GM18505 (cell line): ENCODE results near the gene UMAD1.

Experiments
- ATAC-seq: cut with Tn5 transposase; IDR thresholded peaks from one replicate; pipeline ENCODE4 v1.9.1; 2021; ENCODE audit not compliant: unreplicated experiment
- POLR2A ChIP-seq: IDR thresholded peaks from 4 replicates; pipeline ENCODE4 v1.6.1; 2011; ENCODE audit warnings: borderline replicate concordance; ENCODE audit not compliant: insufficient read depth, insufficient read length; ENCODE audit errors: extremely low read depth

Gene UMAD1

DNA sequence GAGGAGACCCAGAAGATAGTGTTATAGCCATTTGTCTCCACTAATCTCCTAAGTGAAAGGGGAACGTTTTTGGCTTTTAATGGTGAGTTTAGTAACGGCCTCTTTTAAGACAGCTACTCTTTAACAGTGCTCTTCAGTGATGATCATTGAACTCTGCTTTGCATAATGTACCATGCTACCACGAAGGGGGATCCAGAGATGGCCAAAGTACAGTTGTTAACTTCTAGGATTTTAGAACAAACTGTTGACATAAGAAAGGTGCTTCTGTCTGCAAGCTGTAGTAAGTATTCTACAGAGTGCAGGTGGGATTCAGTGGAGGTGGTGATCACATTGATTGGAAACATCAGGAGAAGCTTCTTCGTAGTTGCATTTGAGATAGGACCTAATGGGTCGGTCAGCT is 192.0 kb downstream of the UMAD1 start:
- ATAC-seq = no peak
- no peak for TF ChIP-seq POLR2A

- no peak for ATAC-seq
- no peak for TF ChIP-seq POLR2A
Observed at GRCh38 chr7:7834761-7835160, 194.2 kb downstream of the UMAD1 start.

- TF ChIP-seq POLR2A = no peak
Observed at GRCh38 chr7:7841027-7841426, 200.5 kb downstream of the UMAD1 start.

DNA sequence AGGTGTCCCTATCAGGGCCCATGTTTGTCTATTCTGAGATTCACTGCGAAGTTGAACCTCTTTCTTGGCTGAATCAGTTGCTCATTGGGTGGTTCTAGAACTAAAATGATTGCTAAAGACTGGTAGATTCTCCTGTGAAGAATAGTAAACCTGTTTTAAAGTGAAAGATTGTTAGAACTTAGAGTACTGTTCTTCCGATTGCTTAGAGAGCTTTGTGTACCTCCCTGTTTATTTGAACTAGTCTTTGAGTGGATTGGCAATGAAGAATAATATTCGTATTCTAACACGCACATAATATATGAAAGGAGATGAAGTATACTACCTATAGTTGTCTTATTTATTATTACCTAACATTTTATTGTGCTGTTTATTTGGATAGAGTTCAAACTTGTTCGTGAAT is 202.7 kb downstream of the UMAD1 start:
- no peak for TF ChIP-seq POLR2A
- no peak for ATAC-seq

More at GRCh38 chr7:7841027-7841426, 200.5 kb downstream of the UMAD1 start:
- ATAC-seq = no peak

- no peak for ATAC-seq
- no peak for TF ChIP-seq POLR2A
Observed at GRCh38 chr7:7843972-7844371, 203.4 kb downstream of the UMAD1 start.

- ATAC-seq = no peak
- TF ChIP-seq POLR2A = no peak
Observed at GRCh38 chr7:7848246-7848645, 207.7 kb downstream of the UMAD1 start.

DNA sequence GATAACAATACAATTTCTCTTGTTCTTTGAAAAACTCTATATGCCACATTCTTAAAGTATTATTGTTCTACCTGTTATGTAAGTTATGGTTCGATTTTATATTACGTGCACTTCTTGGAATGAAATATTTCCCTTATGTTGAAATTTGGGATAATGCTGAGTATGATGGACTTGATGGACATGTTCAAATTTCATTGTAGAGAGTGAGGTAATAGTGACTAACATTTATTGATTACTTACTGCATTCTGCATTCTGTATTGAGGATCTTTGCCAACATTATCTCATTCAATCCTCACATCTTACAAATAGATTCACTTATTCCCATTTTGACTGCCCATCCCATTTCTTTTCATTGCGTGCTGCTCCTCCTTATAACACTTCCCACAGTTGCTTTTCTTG is 208.3 kb downstream of the UMAD1 start:
- TF ChIP-seq POLR2A = no peak
- ATAC-seq = no peak

- ATAC-seq = no peak
- no peak for TF ChIP-seq POLR2A
Observed at GRCh38 chr7:7850150-7850549, 209.6 kb downstream of the UMAD1 start.

- ATAC-seq = no peak
- no peak for TF ChIP-seq POLR2A
Observed at GRCh38 chr7:7851381-7851780, 210.8 kb downstream of the UMAD1 start.

DNA sequence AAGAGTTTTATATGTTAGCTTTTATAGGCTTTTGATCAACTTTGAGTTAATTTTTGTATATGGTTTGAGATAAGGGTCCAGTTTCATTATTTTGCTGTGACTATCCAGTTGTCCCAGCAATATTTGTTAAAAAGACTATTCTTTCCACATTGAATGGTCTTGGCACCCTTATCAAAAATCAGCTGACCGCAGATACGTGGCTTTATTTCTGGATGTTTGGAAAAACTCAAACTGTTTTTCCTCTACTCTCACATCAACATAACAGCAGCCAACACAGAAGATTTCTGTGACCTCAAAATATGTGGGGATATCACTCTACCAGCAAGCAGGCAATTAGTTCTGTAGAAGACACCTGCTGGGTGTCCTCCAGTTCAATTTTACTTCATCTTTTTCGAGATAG is 211.4 kb downstream of the UMAD1 start:
- no peak for ATAC-seq
- no peak for TF ChIP-seq POLR2A

DNA sequence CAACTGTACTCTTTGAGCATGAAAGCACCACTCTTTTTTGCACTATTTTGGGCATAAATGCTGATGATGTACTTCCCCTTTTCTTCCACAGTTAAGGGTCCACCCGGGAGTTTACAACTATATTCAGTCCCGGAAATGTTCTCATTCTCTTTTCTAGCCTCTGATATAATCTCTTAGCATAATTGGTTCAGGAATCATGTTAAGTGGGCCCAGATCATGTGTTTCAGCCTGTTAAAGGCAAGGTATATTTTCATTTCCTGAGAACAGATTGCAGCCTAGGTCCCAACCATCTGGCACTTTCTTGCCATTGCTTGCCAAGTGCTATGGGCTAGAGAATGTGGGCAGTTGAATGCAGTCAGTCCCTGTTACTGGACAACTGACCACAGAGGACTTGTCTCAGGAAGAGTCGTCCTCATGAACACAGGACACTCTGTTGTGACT is 216.6 kb downstream of the UMAD1 start:
- no peak for TF ChIP-seq POLR2A
- peak; percentile 65 for ATAC-seq

DNA sequence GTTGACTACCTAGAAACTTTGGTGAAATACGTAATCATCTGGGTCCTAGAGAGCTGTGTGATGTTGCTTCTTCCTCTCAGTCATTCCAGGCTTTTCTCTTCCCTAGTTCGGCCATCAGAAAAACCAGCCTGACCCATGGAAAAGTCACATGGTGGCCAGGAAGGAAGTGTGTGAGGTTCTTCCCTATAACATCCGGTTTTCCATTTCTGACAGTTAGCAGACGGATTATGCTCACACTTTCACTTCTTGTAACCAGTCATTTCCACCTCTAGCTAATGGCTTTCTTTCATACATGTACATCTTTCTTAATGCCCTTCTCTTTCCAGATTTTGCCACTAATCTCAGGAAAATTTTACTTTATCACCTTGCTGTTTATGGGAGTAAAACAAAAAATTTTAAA is 218.0 kb downstream of the UMAD1 start:
- no peak for TF ChIP-seq POLR2A
- no peak for ATAC-seq

DNA sequence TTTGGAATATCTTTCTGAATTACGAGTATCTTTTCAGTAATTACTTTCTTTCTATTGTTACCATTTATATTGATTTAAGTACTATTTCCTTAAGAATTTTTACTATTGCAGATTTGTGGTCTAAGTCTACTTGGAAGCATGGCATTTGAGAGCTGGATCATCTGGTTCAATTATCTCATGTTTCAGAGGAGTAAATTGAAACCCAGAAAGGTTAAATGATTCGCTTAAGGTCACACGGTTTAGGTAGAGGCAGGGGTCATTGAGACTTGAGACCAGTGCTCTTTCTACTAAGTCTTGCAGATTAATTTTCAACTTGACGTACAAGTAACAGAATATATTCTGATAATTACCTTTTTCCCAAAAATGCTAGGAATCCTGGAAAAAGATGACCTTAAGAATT is 218.9 kb downstream of the UMAD1 start:
- no peak for TF ChIP-seq POLR2A

DNA sequence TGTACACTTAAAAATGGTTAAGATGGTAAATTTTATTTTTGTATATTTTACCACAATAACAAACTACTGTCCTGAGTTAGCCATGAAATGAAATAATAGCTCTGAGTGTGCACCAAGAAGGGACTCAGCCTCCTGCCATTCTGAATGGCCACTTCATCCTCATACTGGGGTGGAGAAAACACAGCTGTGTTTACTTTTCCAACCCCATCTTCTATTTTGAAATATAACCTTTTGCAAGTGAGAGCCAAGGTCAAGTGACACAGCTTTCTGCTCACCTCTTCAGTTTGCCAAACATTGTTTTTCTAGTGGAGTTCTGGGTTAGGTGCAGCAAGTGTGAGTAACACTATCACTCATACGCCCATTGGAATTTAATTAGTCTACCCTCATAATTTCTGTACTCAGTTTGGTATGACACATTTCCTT is 220.7 kb downstream of the UMAD1 start:
- no peak for ATAC-seq
- no peak for TF ChIP-seq POLR2A

More for the DNA sequence above, 218.9 kb downstream of the UMAD1 start:
- ATAC-seq = no peak

DNA sequence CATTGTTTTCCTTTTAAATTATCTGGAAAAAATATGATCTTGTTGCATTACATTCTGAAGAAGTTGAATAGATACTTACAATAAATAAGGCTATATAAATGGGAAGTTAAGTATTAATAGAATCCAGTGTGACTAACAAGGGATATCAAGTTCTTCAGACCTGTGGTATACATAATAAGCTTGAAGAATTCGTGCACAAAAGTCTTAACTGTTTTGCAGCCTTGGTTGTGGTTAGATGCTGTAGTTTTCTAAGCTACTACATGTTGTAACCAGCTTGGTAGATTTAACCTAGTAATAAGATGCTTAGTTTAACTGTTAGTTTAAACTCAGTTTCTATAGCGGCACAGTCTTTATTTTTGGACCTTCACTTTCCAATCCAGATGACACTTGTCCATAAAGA is 221.8 kb downstream of the UMAD1 start:
- TF ChIP-seq POLR2A = no peak
- no peak for ATAC-seq

DNA sequence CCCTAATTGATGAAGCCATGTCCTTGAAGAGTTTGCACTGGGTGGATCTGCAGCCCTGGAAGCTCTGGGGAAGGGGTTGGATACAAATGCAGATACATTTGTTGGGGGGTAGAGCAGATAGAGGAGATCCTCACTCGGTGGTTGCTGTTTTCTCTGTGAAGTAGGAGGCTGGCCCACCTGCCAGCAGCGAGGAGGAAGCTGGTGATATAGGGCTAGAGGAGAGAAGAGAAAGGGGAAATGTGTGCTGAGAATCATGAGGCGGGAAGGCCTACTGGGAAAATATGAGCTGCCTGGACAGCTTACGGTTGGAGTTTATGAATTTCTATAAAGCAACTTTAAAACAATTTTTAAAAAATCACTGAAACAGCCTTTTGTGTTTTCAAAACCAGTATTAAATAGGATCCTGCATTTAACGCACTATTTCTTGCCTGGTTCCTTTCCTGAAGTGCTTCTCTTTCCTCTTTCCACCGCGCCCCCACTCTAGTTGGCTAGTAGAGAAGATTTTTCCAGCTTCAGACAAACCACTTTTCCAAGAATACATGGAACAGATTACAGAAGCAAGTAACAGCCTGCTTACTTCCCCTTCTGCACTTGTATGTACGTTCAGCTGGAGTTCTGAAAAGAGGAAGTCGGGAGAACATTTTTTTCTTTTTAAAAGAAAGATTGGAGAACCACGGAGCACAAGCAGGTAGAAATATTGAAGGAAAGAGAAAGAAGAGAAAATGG is 227.5 kb downstream of the UMAD1 start:
- TF ChIP-seq POLR2A = no peak
- no peak for ATAC-seq

- no peak for ATAC-seq
- TF ChIP-seq POLR2A = no peak
Observed at GRCh38 chr7:7868572-7868899, 228.0 kb downstream of the UMAD1 start.
